A673 (cell line): ENCODE data around the gene ERFE. TPM values are rescaled to one million over a fixed set of nuclear protein-coding genes. Genes with fewer than 3 reads are reported as not detected.

ENCODE experiments used
- BruUV-seq: library from RNA; stranded (reverse); fragments of 400-500 nt; replicated peaks from 2 replicates; lab custom pipeline; 2021; lab: Mats Ljungman, UMichigan
- CTCF ChIA-PET: fragments of 300-600 bp; sonication (Branson Sonifier 250); formaldehyde crosslinking; loops from one replicate; lab custom pipeline; 2022; ENCODE audit warnings: antibody characterized with exemption; lab: Charles Lee
- POLR2A ChIA-PET: fragments of 300-600 bp; sonication (Branson Sonifier 250); formaldehyde crosslinking; loops from one replicate; lab custom pipeline; 2022; ENCODE audit warnings: antibody characterized with exemption; ENCODE audit not compliant: low non-redundant PET; lab: Charles Lee
- DNase-seq: peaks from one replicate; pipeline ENCODE4 v3.0.0-alpha.2; 2015; ENCODE audit warnings: low spot score
- H3K27ac ChIP-seq: fragments of 200-600 bp; sonication (generic); 2 replicates; pipeline ENCODE4 v1.5.1; 2016; ENCODE audit warnings: mixed run types, low read depth, mild to moderate bottlenecking, mixed read lengths, antibody characterized with exemption, low read length; ENCODE audit not compliant: poor library complexity, severe bottlenecking
- H3K27me3 ChIP-seq: fragments of 200-600 bp; sonication (generic); replicated peaks from 2 replicates; pipeline ENCODE4 v1.6.1; 2017; ENCODE audit warnings: mixed run types, low read depth, mild to moderate bottlenecking, mixed read lengths, antibody characterized with exemption, low read length; ENCODE audit not compliant: insufficient read depth, poor library complexity
- H3K36me3 ChIP-seq: fragments of 200-600 bp; sonication (generic); 2 replicates; pipeline ENCODE4 v1.6.1; 2016; ENCODE audit warnings: mixed run types, mild to moderate bottlenecking, mixed read lengths, antibody characterized with exemption, low read length; ENCODE audit not compliant: insufficient read depth, poor library complexity, severe bottlenecking
- H3K4me1 ChIP-seq: fragments of 200-600 bp; sonication (generic); 2 replicates; pipeline ENCODE4 v1.6.1; 2017; ENCODE audit warnings: mixed run types, mild to moderate bottlenecking, mixed read lengths, antibody characterized with exemption, low read length; ENCODE audit not compliant: insufficient read depth, poor library complexity, severe bottlenecking
- H3K4me3 ChIP-seq: fragments of 200-600 bp; sonication (generic); 2 replicates; pipeline ENCODE4 v1.5.1; 2016; ENCODE audit warnings: low read depth, mixed run types, mild to moderate bottlenecking, mixed read lengths, low read length; ENCODE audit not compliant: poor library complexity, severe bottlenecking
- H3K9me3 ChIP-seq: fragments of 200-600 bp; sonication (generic); 2 replicates; pipeline ENCODE4 v1.6.1; 2016; ENCODE audit warnings: mixed run types, low read depth, mild to moderate bottlenecking, mixed read lengths, antibody characterized with exemption, low read length; ENCODE audit not compliant: poor library complexity, severe bottlenecking
- CTCF ChIP-seq: fragments of 300-800, 200-600 bp; sonication (generic); conservative IDR thresholded peaks from 2 replicates; pipeline ENCODE4 v1.5.1; 2017; ENCODE audit warnings: low read depth, mild to moderate bottlenecking, antibody characterized with exemption, low read length, moderate library complexity, mixed read lengths
- EZH2 ChIP-seq: fragments of 200-600 bp; sonication (generic); IDR thresholded peaks from 2 replicates; pipeline ENCODE4 v1.6.1; 2017; ENCODE audit warnings: borderline replicate concordance, low read depth, mild to moderate bottlenecking, mixed read lengths, antibody characterized with exemption, low read length; ENCODE audit not compliant: poor library complexity, severe bottlenecking
- intact Hi-C: fragments of 100-400 bp; cut with micrococcal nuclease; formaldehyde crosslinking; loops from one replicate; pipeline ENCODE4 v1.10.0; 2022; ENCODE audit not compliant: unreplicated experiment
- total RNA-seq: library from RNA; stranded (reverse); gene quantifications from 2 replicates; pipeline ENCODE4 v1.2.3, GENCODE V29; 2021

ERFE gene
- total RNA-seq, 1 experiment from 2014 or later, result 6.1 TPM

GRCh38 chr2:238140721-238141540 lies 17.8 kb upstream of the ERFE start:
- H3K27me3 ChIP-seq, result no peaks in the 10 kb centered on the region
- no peaks in the 10 kb centered on the region for H3K4me1 ChIP-seq
- ChIA-PET POLR2A (no interaction called here), CTCF (no interaction called here)
- intact Hi-C loops, result no loop called here
- no peak for DNase-seq
- no peak overlapping the region for H3K4me3 ChIP-seq
- H3K36me3 ChIP-seq, result no peaks in the 10 kb centered on the region
- TF ChIP-seq CTCF, result no peak
- TF ChIP-seq EZH2, result no peak
- H3K27ac ChIP-seq, result no peak overlapping the region
- no TSS peak for BruUV-seq
- no peaks in the 10 kb centered on the region for H3K9me3 ChIP-seq

GRCh38 chr2:238141541-238142318 lies 17.0 kb upstream of the ERFE start:
- no peaks in the 10 kb centered on the region for H3K36me3 ChIP-seq
- H3K4me3 ChIP-seq, result no peak overlapping the region
- ChIA-PET CTCF (no interaction called here), POLR2A (no interaction called here)
- no peaks in the 10 kb centered on the region for H3K27me3 ChIP-seq
- intact Hi-C loops, result no loop called here
- BruUV-seq, result no TSS peak
- H3K27ac ChIP-seq, result no peak overlapping the region
- no peak for TF ChIP-seq EZH2
- no peaks in the 10 kb centered on the region for H3K9me3 ChIP-seq
- peak; percentile 47 for DNase-seq
- H3K4me1 ChIP-seq, result no peaks in the 10 kb centered on the region

GRCh38 chr2:238142382-238143205 lies 16.2 kb upstream of the ERFE start:
- CTCF ChIA-PET, result no interaction called here
- Histone ChIP-seq H3K9me3 (no peaks in the 10 kb centered on the region), H3K4me1 (no peaks in the 10 kb centered on the region), H3K36me3 (no peaks in the 10 kb centered on the region), H3K27me3 (no peaks in the 10 kb centered on the region), H3K27ac (no peak overlapping the region), H3K4me3 (no peak overlapping the region)
- DNase-seq, result no peak
- TF ChIP-seq CTCF (no peak), EZH2 (no peak)
- POLR2A ChIA-PET, result no interaction called here
- no TSS peak for BruUV-seq
- intact Hi-C loops, result no loop called here
